ENCODE results near the gene PFKFB2. TPM values are rescaled to one million over a fixed set of nuclear protein-coding genes. Genes with fewer than 3 reads are reported as not detected.
"Not testable (repeated sequence)": the region's sequence is repeated elsewhere in the genome, so short reads cannot be mapped to it uniquely, and the experiment has no call there.

The PFKFB2 gene
- total RNA-seq, 2 experiments from 2014 or later, result 1.5 to 1.7 TPM

- CTCF ChIA-PET, result interaction anchor here (1.0 to 2.9 kb wide), 2 partner anchors 14 to 32 kb away, joined by 4 to 11 read pairs; no protein-coding TSS in a partner anchor
- POLR2A ChIA-PET, result no interaction called here
- no peaks in the 10 kb centered on the region for H3K9me3 Mint-ChIP-seq
- no peaks in the 10 kb centered on the region for H3K36me3 Mint-ChIP-seq (ENCODE audit: low read depth)
- DNase-seq, result no peak
- no peak overlapping the region for H3K27ac Mint-ChIP-seq
- H3K4me1 Mint-ChIP-seq, result peaks cover 3% of the 10 kb centered on the region
- H3K4me3 Mint-ChIP-seq, result no peak overlapping the region
- H3K27me3 Mint-ChIP-seq, result peaks cover 37% of the 10 kb centered on the region
Measured at GRCh38 chr1:207035877-207036551, 17.1 kb upstream of the PFKFB2 start.

GRCh38 chr1:207036865-207037264 lies 16.2 kb upstream of the PFKFB2 start:
- DNase-seq, result no peak
- Mint-ChIP-seq H3K27me3 (peaks cover 28% of the 10 kb centered on the region), H3K4me1 (peaks cover 3% of the 10 kb centered on the region), H3K4me3 (no peak overlapping the region), H3K36me3 (ENCODE audit: low read depth) (peaks cover under 1% of the 10 kb centered on the region), H3K9me3 (no peaks in the 10 kb centered on the region), H3K27ac (no peak overlapping the region)
- ChIA-PET CTCF (interaction anchor here (1.0 to 2.9 kb wide), 2 partner anchors 13 to 33 kb away, joined by 4 to 11 read pairs; no protein-coding TSS in a partner anchor), POLR2A (no interaction called here)

DNA sequence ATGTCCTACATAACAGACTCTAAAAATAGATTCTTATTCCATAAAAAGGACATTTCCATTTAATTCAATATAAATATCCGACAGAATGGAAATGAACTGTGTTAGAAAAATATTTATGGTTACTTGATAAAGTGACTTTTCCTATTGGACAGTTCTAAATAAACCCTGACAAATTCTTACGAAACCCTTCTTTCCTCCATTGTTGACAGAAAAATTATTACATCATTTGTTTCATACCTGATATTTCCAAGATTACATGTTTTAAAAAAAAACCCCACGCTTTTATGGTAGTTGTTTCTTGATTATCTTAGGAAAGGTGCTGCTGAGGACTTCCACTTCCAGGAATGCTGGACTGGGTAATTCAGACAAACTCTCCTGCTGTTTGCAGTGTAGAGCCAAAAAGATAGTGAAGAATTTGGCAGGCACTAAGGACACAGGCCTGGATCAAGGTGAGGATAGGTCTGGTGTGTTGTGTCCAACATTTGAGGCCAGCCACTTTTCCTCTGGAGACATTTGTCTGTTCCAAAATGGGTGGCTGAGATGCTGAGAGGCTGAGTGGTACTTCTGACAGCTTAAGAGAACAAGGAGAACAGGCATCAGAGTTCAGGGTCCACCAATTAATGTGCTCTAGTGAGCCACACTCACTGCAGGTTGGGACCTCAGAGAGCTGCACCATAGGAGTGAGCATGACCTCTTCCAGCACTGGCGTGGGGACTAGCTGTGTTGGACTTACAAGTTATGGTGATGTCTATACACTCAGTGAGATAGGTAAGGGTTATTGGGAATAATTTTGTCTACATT lies 13.5 kb upstream of the PFKFB2 start:
- ChIA-PET CTCF (no interaction called here), POLR2A (interaction anchor here (0.8 kb wide), 1 partner anchor 13 kb away, joined by 3 read pairs; the partner anchor contains the start of gene PFKFB2)
- Mint-ChIP-seq H3K9me3 (no peaks in the 10 kb centered on the region), H3K4me1 (no peaks in the 10 kb centered on the region), H3K27me3 (peaks cover 7% of the 10 kb centered on the region), H3K27ac (no peak overlapping the region), H3K4me3 (no peak overlapping the region), H3K36me3 (ENCODE audit: low read depth) (peaks cover 6% of the 10 kb centered on the region)
- DNase-seq, result no peak

DNA sequence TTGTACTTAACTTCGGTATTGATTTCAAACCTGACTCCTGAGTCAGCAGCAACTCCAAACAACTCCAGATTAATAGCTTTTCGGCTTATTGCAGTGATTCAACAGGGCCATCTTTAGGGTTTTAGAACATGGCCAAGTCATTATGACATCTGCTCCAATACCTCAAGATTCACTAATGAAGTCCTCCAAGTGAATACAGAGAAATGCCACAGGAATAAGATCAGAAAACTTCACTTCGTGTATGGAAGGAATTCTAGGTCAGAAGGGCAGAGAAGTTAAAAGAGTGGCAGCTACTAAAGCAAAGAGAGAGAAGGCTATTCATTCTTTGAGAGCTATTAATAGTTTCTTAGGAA lies 12.9 kb upstream of the PFKFB2 start:
- H3K9me3 Mint-ChIP-seq, result no peaks in the 10 kb centered on the region
- peaks cover 5% of the 10 kb centered on the region for H3K27me3 Mint-ChIP-seq
- no peak overlapping the region for H3K4me3 Mint-ChIP-seq
- ChIA-PET CTCF (interaction anchor here (1.0 kb wide), 1 partner anchor 10 kb away, joined by 4 read pairs; no protein-coding TSS in a partner anchor), POLR2A (interaction anchor here (0.8 kb wide), 1 partner anchor 13 kb away, joined by 3 read pairs; the partner anchor contains the start of gene PFKFB2)
- DNase-seq, result no peak
- peaks cover 9% of the 10 kb centered on the region for H3K36me3 Mint-ChIP-seq (ENCODE audit: low read depth)
- peaks cover 2% of the 10 kb centered on the region for H3K4me1 Mint-ChIP-seq
- no peak overlapping the region for H3K27ac Mint-ChIP-seq

DNA sequence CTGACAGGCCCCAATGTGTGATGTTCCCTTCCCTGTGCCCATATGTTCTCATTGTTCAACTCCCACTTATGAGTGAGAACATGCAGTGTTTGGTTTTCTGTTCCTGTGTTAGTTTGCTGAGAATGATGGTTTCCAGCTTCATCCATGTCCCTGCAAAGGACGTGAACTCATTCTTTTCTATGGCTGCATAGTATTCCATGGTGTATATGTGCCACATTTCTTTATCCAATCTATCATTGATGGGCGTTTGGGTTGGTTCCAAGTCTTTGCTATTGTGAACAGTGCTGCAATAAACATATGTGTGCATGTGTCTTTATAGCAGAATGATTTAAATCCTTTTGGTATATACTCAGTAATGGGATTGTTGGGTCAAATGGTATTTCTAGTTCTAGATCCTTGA lies 11.7 kb upstream of the PFKFB2 start:
- H3K4me1 Mint-ChIP-seq, DNase-seq, H3K4me3 Mint-ChIP-seq, H3K9me3 Mint-ChIP-seq, H3K27ac Mint-ChIP-seq, CTCF ChIA-PET, H3K27me3 Mint-ChIP-seq: not testable (repeated sequence)
- POLR2A ChIA-PET, result interaction anchor here (1.0 kb wide), 1 partner anchor 12 kb away, joined by 3 read pairs; the partner anchor contains the start of gene PFKFB2
- H3K36me3 Mint-ChIP-seq (ENCODE audit: low read depth), result peaks cover 18% of the 10 kb centered on the region

DNA sequence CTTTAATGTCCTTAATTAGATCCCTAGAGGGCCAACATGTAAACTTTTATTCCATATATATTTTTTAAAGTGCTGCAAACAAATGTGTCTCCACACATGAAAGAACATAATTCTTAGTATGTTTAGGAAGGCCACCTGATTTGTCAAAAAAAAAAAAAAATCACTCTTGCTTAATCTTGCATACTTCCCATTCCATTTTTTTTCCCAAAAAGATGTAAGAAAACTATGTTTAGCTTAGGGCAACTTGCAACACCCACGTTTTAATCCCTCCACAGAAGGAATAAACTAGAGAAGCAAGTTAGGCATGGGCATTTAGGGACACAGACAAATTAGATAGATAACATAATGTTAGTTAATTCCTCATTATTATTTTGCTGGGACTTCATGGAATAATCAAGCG lies 7.6 kb upstream of the PFKFB2 start:
- H3K4me1 Mint-ChIP-seq, result peaks cover 35% of the 10 kb centered on the region
- ChIA-PET POLR2A (no interaction called here), CTCF (interaction anchor here (1.1 to 2.0 kb wide), 3 partner anchors 26 to 454 kb away, joined by 3 to 4 read pairs (median 4); no protein-coding TSS in a partner anchor)
- H3K9me3 Mint-ChIP-seq, result no peaks in the 10 kb centered on the region
- H3K4me3 Mint-ChIP-seq, result no peak overlapping the region
- H3K36me3 Mint-ChIP-seq (ENCODE audit: low read depth), result peaks cover 49% of the 10 kb centered on the region
- H3K27ac Mint-ChIP-seq, result no peak overlapping the region
- DNase-seq, result no peak
- H3K27me3 Mint-ChIP-seq, result no peaks in the 10 kb centered on the region

- no peak overlapping the region for H3K27ac Mint-ChIP-seq
- peaks cover 51% of the 10 kb centered on the region for H3K4me1 Mint-ChIP-seq
- POLR2A ChIA-PET, result no interaction called here
- H3K36me3 Mint-ChIP-seq (ENCODE audit: low read depth), result peaks cover 47% of the 10 kb centered on the region
- CTCF ChIA-PET, result interaction anchor here (0.7 to 1.5 kb wide), 3 partner anchors 26 to 438 kb away, joined by 3 to 4 read pairs (median 3); no protein-coding TSS in a partner anchor
- DNase-seq, result no peak
- H3K9me3 Mint-ChIP-seq, result no peaks in the 10 kb centered on the region
- no peaks in the 10 kb centered on the region for H3K27me3 Mint-ChIP-seq
- no peak overlapping the region for H3K4me3 Mint-ChIP-seq
Measured at GRCh38 chr1:207047505-207047904, 5.6 kb upstream of the PFKFB2 start.

- H3K36me3 Mint-ChIP-seq (ENCODE audit: low read depth), result peaks cover 46% of the 10 kb centered on the region
- no peak for DNase-seq
- H3K4me1 Mint-ChIP-seq, result peaks cover 56% of the 10 kb centered on the region
- H3K27ac Mint-ChIP-seq, result no peak overlapping the region
- POLR2A ChIA-PET, result no interaction called here
- H3K9me3 Mint-ChIP-seq, result no peaks in the 10 kb centered on the region
- CTCF ChIA-PET, result interaction anchor here (0.6 to 2.6 kb wide), 4 partner anchors 27 to 448 kb away, joined by 3 to 13 read pairs (median 3); partner anchors contain the start of gene CR1
- peaks cover under 1% of the 10 kb centered on the region for H3K27me3 Mint-ChIP-seq
- H3K4me3 Mint-ChIP-seq, result no peak overlapping the region
Measured at GRCh38 chr1:207048041-207048440, 5.0 kb upstream of the PFKFB2 start.

DNA sequence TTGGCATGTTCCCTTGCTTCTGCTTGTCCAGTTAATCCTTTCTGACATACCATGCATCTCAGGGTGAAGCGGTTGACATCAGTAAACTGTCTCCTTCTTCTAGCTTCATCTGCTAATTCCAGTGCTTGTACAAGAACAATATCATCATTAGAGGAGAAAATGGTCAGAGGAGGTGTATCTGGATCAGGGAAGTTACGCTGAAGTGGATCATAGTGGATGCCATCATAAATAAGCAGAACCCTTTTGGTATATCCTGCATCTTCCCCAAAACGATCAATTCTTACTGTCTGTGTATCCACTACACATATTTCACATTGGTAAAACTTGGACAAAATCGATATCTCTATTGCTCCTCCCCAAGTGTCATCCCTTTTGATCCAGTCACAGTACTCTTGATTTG lies 4.0 kb upstream of the PFKFB2 start:
- POLR2A ChIA-PET, result no interaction called here
- Mint-ChIP-seq H3K36me3 (ENCODE audit: low read depth) (peaks cover 46% of the 10 kb centered on the region), H3K4me1 (peaks cover 63% of the 10 kb centered on the region), H3K9me3 (no peaks in the 10 kb centered on the region), H3K27ac (no peak overlapping the region), H3K4me3 (peak overlapping the region; percentile 98), H3K27me3 (peaks cover 6% of the 10 kb centered on the region)
- CTCF ChIA-PET, result interaction anchor here (1.4 to 2.6 kb wide), 4 partner anchors 11 to 127 kb away, joined by 4 to 13 read pairs (median 10); partner anchors contain the start of genes C1orf116 and FCMR
- DNase-seq, result no peak

DNA sequence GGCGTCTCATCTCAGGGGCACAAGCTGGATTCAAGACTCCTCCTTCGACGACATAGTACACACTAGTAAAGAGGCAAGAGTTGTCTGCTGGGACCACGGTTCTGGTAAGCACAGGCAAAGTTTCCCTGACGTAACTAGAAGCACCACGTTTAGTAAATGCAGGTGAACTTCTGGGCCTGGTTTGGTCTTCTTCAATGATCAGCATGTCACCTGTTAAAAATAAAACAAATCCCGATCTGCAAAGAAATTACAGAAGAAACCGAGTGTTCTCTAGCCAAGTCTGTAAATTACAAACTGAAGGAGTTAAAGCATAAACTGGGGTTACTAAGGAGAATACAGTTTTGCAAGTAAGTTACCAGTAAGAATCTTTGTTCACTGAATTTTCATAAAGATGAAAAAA lies 3.6 kb upstream of the PFKFB2 start:
- no peak for DNase-seq
- Mint-ChIP-seq H3K27me3 (peaks cover 6% of the 10 kb centered on the region), H3K4me3 (peak overlapping the region; percentile 98), H3K27ac (peak overlapping the region; percentile 80), H3K9me3 (no peaks in the 10 kb centered on the region), H3K36me3 (ENCODE audit: low read depth) (peaks cover 46% of the 10 kb centered on the region), H3K4me1 (peaks cover 65% of the 10 kb centered on the region)
- ChIA-PET CTCF (interaction anchor here (0.7 to 2.6 kb wide), 18 partner anchors 9 to 471 kb away, joined by 3 to 23 read pairs (median 4); partner anchors contain the start of genes C1orf116, DYRK3 and FCMR), POLR2A (interaction anchor here (0.6 to 1.3 kb wide), 5 partner anchors 11 to 313 kb away, joined by 3 to 5 read pairs (median 3); no protein-coding TSS in a partner anchor)

DNA sequence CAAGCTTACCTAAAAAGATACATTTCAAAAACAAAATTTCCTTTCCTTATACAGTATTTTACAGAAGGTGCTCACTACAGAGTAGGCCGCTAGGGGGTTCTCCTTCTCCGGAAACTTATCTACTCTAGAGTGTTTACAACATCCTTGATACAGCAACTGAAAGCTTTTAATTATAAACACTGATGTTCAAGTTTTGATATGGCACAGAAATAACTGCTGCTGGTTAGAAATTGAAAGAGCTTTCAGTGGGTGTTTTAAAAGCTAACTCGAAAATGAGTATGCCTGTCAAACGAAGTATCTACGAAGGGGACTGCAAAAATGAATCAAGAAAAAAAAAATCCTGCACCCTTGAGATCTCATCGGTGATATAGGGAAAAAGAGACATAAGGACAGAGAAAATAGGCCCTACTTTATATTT lies 3.1 kb upstream of the PFKFB2 start:
- Mint-ChIP-seq H3K4me3 (peak overlapping the region; percentile 98), H3K27ac (peak overlapping the region; percentile 80), H3K36me3 (ENCODE audit: low read depth) (peaks cover 43% of the 10 kb centered on the region), H3K9me3 (no peaks in the 10 kb centered on the region), H3K4me1 (peaks cover 67% of the 10 kb centered on the region), H3K27me3 (peaks cover 10% of the 10 kb centered on the region)
- DNase-seq, result peak; percentile 59
- CTCF ChIA-PET, result interaction anchor here (0.5 to 2.6 kb wide), 21 partner anchors 9 to 472 kb away, joined by 3 to 23 read pairs (median 4); partner anchors contain the start of genes C1orf116, CD55, DYRK3 and FCMR
- POLR2A ChIA-PET, result interaction anchor here (0.6 to 1.3 kb wide), 6 partner anchors 10 to 313 kb away, joined by 3 to 5 read pairs (median 3); no protein-coding TSS in a partner anchor

DNA sequence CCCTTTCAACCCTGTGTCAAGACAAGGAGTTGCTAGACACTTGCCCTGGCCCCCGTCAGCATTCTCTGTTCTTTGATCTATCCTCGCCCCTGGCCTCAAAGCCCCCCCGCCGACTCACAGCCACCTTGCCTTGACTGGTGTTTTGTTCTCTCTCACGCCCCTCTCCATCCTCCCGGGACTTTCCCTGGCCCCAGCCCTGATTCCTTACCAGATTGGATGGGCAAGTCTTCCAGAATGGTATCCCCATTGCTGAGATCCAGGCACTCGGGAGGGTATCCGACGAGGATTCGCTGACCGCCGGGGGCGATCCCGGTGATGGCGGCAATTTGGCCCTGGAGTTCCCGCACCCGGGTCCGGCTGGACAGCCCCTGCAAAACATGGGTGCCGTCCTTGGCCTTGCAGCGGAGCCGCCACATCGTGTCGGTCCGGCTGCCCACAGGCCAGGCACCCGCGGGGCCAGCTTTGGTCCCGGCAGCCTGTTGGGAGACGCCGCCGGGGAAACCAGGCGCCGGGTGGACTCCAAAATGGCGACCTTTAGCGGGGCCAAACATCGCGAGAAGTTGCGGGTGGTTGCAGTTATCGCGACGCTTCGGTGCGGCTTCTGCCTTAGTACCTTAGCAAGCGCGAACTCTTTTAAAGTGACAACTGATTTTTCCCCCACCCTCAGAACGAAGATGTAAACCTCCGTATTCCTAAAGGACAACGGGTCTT lies 2.4 kb upstream of the PFKFB2 start:
- POLR2A ChIA-PET, result interaction anchor here (0.7 to 1.3 kb wide), 4 partner anchors 10 to 271 kb away, joined by 3 to 5 read pairs (median 3); partner anchors contain the start of gene CD55
- H3K27me3 Mint-ChIP-seq, result peaks cover 12% of the 10 kb centered on the region

More for the DNA sequence above, 2.4 kb upstream of the PFKFB2 start:
- peaks cover 67% of the 10 kb centered on the region for H3K4me1 Mint-ChIP-seq
- CTCF ChIA-PET, result interaction anchor here (0.5 to 2.6 kb wide), 17 partner anchors 10 to 416 kb away, joined by 3 to 23 read pairs (median 4); partner anchors contain the start of genes C1orf116, CD55, DYRK3 and FCMR
- peak overlapping the region; percentile 80 for H3K27ac Mint-ChIP-seq
- H3K9me3 Mint-ChIP-seq, result no peaks in the 10 kb centered on the region
- H3K36me3 Mint-ChIP-seq (ENCODE audit: low read depth), result peaks cover 40% of the 10 kb centered on the region
- peak overlapping the region; percentile 98 for H3K4me3 Mint-ChIP-seq
- DNase-seq, result peak; percentile 91

All from activated CD4-positive, alpha-beta memory T cell treated with anti-CD3 and anti-CD28 coated beads, Interleukin-2, amount 10 ng/mL, durations not matched to agents 7 days and 5 days (primary cell).